HCT116 (cell line): ENCODE results near the gene ARHGAP10. TPM values are rescaled to one million over a fixed set of nuclear protein-coding genes. Genes with fewer than 3 reads are reported as not detected.

ENCODE experiments used
- ATAC-seq: fragments of 200-7000 bp; cut with Tn5 transposase; 2 replicates; pipeline ENCODE4 v1.9.1; 2020; ENCODE audit warnings: mild to moderate bottlenecking, moderate library complexity
- BruUV-seq: library from RNA; stranded (reverse); fragments of 400-500 nt; replicated peaks from 2 replicates; lab custom pipeline; 2021; lab: Mats Ljungman, UMichigan
- CTCF ChIA-PET: fragments of 300-600 bp; sonication (Branson Sonifier 250); formaldehyde crosslinking; loops from one replicate; lab custom pipeline; 2021; ENCODE audit warnings: antibody characterized with exemption; lab: Charles Lee
- POLR2A ChIA-PET: fragments of 300-600, 350-600 bp; sonication (Branson Sonifier 250); formaldehyde crosslinking; loops from one replicate; lab custom pipeline; 2021; ENCODE audit warnings: antibody characterized with exemption; lab: Charles Lee
- RAD21 ChIA-PET, 2 experiments: fragments of 300-600 bp; sonication (Branson Sonifier 250); formaldehyde crosslinking; loops; one replicate each; lab custom pipeline; 2023; ENCODE audit warnings: low total read pairs in 2 of 2; ENCODE audit not compliant: uncharacterized antibody in 2 of 2, unreplicated experiment in 2 of 2, low non-redundant PET in 1 of 2; lab: Charles Lee
- DNase-seq: peaks from one replicate; pipeline ENCODE4 v3.0.0-alpha.2; 2010; ENCODE audit warnings: low read depth, low spot score
- H2AFZ ChIP-seq: fragments of 200-600 bp; shearing (Covaris generic), sonication (generic); 2 replicates; pipeline ENCODE4 v1.6.1; 2017; ENCODE audit warnings: low read depth, mixed run types, mixed read lengths, antibody characterized with exemption, low read length; ENCODE audit not compliant: poor library complexity, severe bottlenecking
- H3K27ac ChIP-seq: 2 replicates; pipeline ENCODE4 v1.5.1; 2012; ENCODE audit warnings: low read depth, low read length
- H3K27me3 ChIP-seq: fragments of 200-600 bp; sonication (generic); 2 replicates; pipeline ENCODE4 v1.6.1; 2016; ENCODE audit warnings: mixed run types, low read length, mixed read lengths; ENCODE audit not compliant: insufficient read depth
- H3K36me3 ChIP-seq, 2 experiments: fragments of 200-500 bp in 1 of 2; fragments of 200-600 bp in 1 of 2; sonication (Bioruptor generic) in 1 of 2; sonication (generic) in 1 of 2; 2 replicates each; pipeline versions ENCODE4 v1.5.1 to v1.6.1; 2014 to 2016; ENCODE audit warnings: low read length in 2 of 2, inconsistent platforms in 1 of 2, mixed read lengths in 1 of 2, mixed run types in 1 of 2; ENCODE audit not compliant: insufficient read depth in 2 of 2, control insufficient read depth in 1 of 2
- H3K4me1 ChIP-seq, 2 experiments: fragments of 200-600 bp in 1 of 2; sonication (generic) in 1 of 2; 2 replicates each; pipeline versions ENCODE4 v1.5.1 to v1.6.1; 2012 to 2017; ENCODE audit warnings: low read length in 2 of 2, inconsistent platforms in 1 of 2, mild to moderate bottlenecking in 1 of 2, mixed read lengths in 1 of 2, mixed run types in 1 of 2, moderate library complexity in 1 of 2; ENCODE audit not compliant: insufficient read depth in 2 of 2, control insufficient read depth in 1 of 2
- H3K4me2 ChIP-seq: fragments of 200-600 bp; sonication (generic); 2 replicates; pipeline ENCODE4 v1.6.1; 2017; ENCODE audit warnings: mixed run types, low read length, mixed read lengths
- H3K4me3 ChIP-seq, 2 experiments: fragments of 200-600 bp in 1 of 2; sonication (generic) in 1 of 2; replicated peaks in 1 of 2; 2 replicates each; pipeline ENCODE4 v1.5.1; 2011 to 2016; ENCODE audit warnings: low read length in 2 of 2, control low read depth in 1 of 2, low read depth in 1 of 2, mild to moderate bottlenecking in 1 of 2, mixed read lengths in 1 of 2, mixed run types in 1 of 2
- H3K79me2 ChIP-seq: fragments of 200-600 bp; sonication (generic); 2 replicates; pipeline ENCODE4 v1.6.1; 2017; ENCODE audit warnings: mild to moderate bottlenecking, mixed run types, low read length, moderate library complexity, mixed read lengths; ENCODE audit not compliant: insufficient read depth
- H3K9ac ChIP-seq: fragments of 200-600 bp; sonication (generic); 2 replicates; pipeline ENCODE4 v1.6.1; 2016; ENCODE audit warnings: low read length, mixed read lengths
- H3K9me2 ChIP-seq: fragments of 200-600 bp; sonication (generic), shearing (Covaris generic); 2 replicates; pipeline ENCODE4 v1.6.1; 2017; ENCODE audit warnings: mixed run types, mild to moderate bottlenecking, moderate library complexity; ENCODE audit not compliant: insufficient read depth
- H3K9me3 ChIP-seq, 2 experiments: fragments of 200-500 bp in 1 of 2; fragments of 200-600 bp in 1 of 2; sonication (Bioruptor generic) in 1 of 2; sonication (generic) in 1 of 2; 2 replicates each; pipeline ENCODE4 v1.6.1; 2014 to 2017; ENCODE audit warnings: low read length in 2 of 2, mixed read lengths in 2 of 2, inconsistent platforms in 1 of 2, low read depth in 1 of 2, mild to moderate bottlenecking in 1 of 2, mixed run types in 1 of 2, moderate library complexity in 1 of 2; ENCODE audit not compliant: control insufficient read depth in 1 of 2, insufficient read depth in 1 of 2
- H4K20me1 ChIP-seq: fragments of 200-600 bp; sonication (generic), shearing (Covaris generic); 2 replicates; pipeline ENCODE4 v1.6.1; 2017; ENCODE audit warnings: mixed run types, mild to moderate bottlenecking, moderate library complexity; ENCODE audit not compliant: insufficient read depth
- CBX3 ChIP-seq: IDR thresholded peaks from 2 replicates; pipeline ENCODE4 v1.6.1; 2012; ENCODE audit warnings: low read depth
- ELF1 ChIP-seq: IDR thresholded peaks from 2 replicates; pipeline ENCODE4 v1.6.1; 2012; ENCODE audit warnings: low read depth, borderline replicate concordance
- EZH2 ChIP-seq: fragments of 200-600 bp; sonication (generic); IDR thresholded peaks from 2 replicates; pipeline ENCODE4 v1.6.1; 2017; ENCODE audit warnings: antibody characterized with exemption, mixed run types
- EZH2phosphoT487 ChIP-seq: fragments of 200-600 bp; IDR thresholded peaks from 2 replicates; pipeline ENCODE4 v1.6.1; 2018; ENCODE audit warnings: antibody characterized with exemption, borderline replicate concordance
- FOSL1 ChIP-seq: IDR thresholded peaks from 2 replicates; pipeline ENCODE4 v1.6.1; 2012; ENCODE audit warnings: low read depth
- POLR2A ChIP-seq: IDR thresholded peaks from 2 replicates; pipeline ENCODE4 v1.7.0; 2011; ENCODE audit warnings: borderline replicate concordance; ENCODE audit not compliant: insufficient read depth, insufficient read length; ENCODE audit errors: extremely low read depth
- POLR2AphosphoS5 ChIP-seq: IDR thresholded peaks from 2 replicates; pipeline ENCODE4 v1.6.1; 2011; ENCODE audit warnings: mild to moderate bottlenecking, low read depth, low read length, moderate library complexity
- SIN3A ChIP-seq: IDR thresholded peaks from 2 replicates; pipeline ENCODE4 v1.6.1; 2012; ENCODE audit warnings: low read depth
- SP1 ChIP-seq: IDR thresholded peaks from 2 replicates; pipeline ENCODE4 v1.6.1; 2012; ENCODE audit warnings: low read depth
- SRF ChIP-seq: IDR thresholded peaks from 2 replicates; pipeline ENCODE4 v1.6.1; 2012; ENCODE audit warnings: low read depth
- ZFX ChIP-seq: fragments of 450-650 bp; IDR thresholded peaks from 2 replicates; pipeline ENCODE4 v1.6.1; 2017
- ZNF274 ChIP-seq: fragments of 200-500 bp; sonication (Bioruptor generic); IDR thresholded peaks from 2 replicates; pipeline ENCODE4 v1.6.1; 2014; ENCODE audit warnings: mild to moderate bottlenecking, low read depth, low read length, inconsistent platforms
- intact Hi-C: fragments of 100-400 bp; cut with micrococcal nuclease; formaldehyde crosslinking; loops from 2 replicates; pipeline ENCODE4 v1.10.0; 2022
- total RNA-seq: library from RNA; stranded (reverse); gene quantifications from one replicate; pipeline ENCODE4 v1.2.1, GENCODE V29; 2021; ENCODE audit not compliant: unreplicated experiment
- TF ChIP-seq, protein P1 (sequence below), 3 experiments: fragments of 200-600 bp in 1 of 3; sonication (generic) in 1 of 3; IDR thresholded peaks in 2 of 3; conservative IDR thresholded peaks in 1 of 3; 2 replicates each; pipeline ENCODE4 v1.5.1; 2012 to 2017; ENCODE audit warnings: low read depth in 2 of 3, low read length in 2 of 3, antibody characterized with exemption in 1 of 3, borderline replicate concordance in 1 of 3, control low read depth in 1 of 3, mild to moderate bottlenecking in 1 of 3, mixed read lengths in 1 of 3, mixed run types in 1 of 3, moderate library complexity in 1 of 3; ENCODE audit not compliant: insufficient read depth in 1 of 3
- TF ChIP-seq, protein P2 (sequence below): IDR thresholded peaks from 2 replicates; pipeline ENCODE4 v1.6.1; 2012
- TF ChIP-seq, protein P3 (sequence below): IDR thresholded peaks from 2 replicates; pipeline ENCODE4 v1.6.1; 2012
- TF ChIP-seq, protein P4 (sequence below): IDR thresholded peaks from 2 replicates; pipeline ENCODE4 v1.6.1; 2012; ENCODE audit warnings: low read depth

ARHGAP10 gene
- total RNA-seq, 1 experiment from 2014 or later, result 24.7 TPM

DNA sequence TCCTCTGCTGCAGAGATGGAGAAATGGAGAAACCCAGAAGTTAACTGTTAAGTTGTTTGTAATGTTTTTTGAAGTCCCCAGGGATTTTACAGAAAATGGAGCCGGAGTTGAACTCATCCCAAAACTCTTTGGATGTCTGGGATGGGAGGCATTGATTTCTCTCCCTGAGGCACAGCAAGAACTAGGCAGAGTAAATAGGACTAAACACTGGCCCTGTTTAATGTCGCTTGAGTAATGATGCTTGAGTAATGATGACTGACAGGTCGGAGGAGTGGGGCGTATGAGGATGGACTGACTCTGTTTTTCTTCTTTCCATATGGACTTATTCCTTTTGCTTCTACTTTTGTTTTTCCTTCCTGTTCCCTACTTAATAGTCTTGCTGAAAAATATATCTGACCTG lies 69.9 kb downstream of the ARHGAP10 start:
- Histone ChIP-seq H3K4me1 (no peaks in the 10 kb centered on the region), H3K79me2 (peaks cover 65% of the 10 kb centered on the region), H3K9me2 (no peaks in the 10 kb centered on the region), H3K4me3 (no peak overlapping the region), H3K36me3 (no peaks in the 10 kb centered on the region), H4K20me1 (no peaks in the 10 kb centered on the region), H3K9me3 (no peaks in the 10 kb centered on the region), H3K9ac (no peak overlapping the region), H3K4me2 (no peak overlapping the region), H2AFZ (no peak overlapping the region), H3K27ac (no peak overlapping the region), H3K27me3 (no peaks in the 10 kb centered on the region)
- ATAC-seq (no peak), DNase-seq (no peak)
- no TSS peak for BruUV-seq
- intact Hi-C loops, result no loop called here
- TF ChIP-seq SP1 (no peak), POLR2A (no peak), SRF (no peak), ELF1 (no peak), EZH2phosphoT487 (no peak)
- TF ChIP-seq, protein P1, sequence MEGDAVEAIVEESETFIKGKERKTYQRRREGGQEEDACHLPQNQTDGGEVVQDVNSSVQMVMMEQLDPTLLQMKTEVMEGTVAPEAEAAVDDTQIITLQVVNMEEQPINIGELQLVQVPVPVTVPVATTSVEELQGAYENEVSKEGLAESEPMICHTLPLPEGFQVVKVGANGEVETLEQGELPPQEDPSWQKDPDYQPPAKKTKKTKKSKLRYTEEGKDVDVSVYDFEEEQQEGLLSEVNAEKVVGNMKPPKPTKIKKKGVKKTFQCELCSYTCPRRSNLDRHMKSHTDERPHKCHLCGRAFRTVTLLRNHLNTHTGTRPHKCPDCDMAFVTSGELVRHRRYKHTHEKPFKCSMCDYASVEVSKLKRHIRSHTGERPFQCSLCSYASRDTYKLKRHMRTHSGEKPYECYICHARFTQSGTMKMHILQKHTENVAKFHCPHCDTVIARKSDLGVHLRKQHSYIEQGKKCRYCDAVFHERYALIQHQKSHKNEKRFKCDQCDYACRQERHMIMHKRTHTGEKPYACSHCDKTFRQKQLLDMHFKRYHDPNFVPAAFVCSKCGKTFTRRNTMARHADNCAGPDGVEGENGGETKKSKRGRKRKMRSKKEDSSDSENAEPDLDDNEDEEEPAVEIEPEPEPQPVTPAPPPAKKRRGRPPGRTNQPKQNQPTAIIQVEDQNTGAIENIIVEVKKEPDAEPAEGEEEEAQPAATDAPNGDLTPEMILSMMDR (IDR thresholded peaks at IDR 0.05 in 2 of 3, conservative IDR thresholded peaks at IDR 0.05 in 1 of 3; ENCODE audit: borderline replicate concordance in 1 of 3, insufficient read depth in 1 of 3, low read depth in 2 of 3, low read length in 2 of 3), result no peak
- ChIA-PET CTCF (no interaction called here), RAD21 (no interaction called here), POLR2A (no interaction called here)

DNA sequence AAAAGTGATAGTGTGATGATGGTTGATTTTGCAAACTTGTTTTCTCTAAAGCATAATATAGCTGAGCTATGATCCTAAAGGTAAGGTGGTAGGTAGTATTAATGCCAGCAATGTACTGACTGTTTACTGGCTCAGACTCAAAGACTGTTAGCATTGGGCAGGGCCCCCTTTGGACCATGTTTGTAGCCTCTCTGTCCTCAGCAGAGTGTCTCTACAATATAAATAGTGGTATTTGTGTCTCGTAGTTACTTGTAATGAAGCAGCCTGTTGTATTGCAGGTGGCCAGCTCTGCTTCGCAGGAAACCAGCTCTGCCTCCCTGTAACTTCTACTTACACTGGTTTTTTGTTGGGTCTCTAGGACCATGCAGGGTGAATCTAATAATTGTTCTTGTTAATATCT lies 70.5 kb downstream of the ARHGAP10 start:
- Histone ChIP-seq H3K9me3 (no peaks in the 10 kb centered on the region), H3K9me2 (no peaks in the 10 kb centered on the region), H3K4me3 (no peak overlapping the region), H3K27me3 (no peaks in the 10 kb centered on the region), H3K9ac (no peak overlapping the region), H3K36me3 (no peaks in the 10 kb centered on the region), H3K27ac (no peak overlapping the region), H2AFZ (no peak overlapping the region), H3K4me1 (no peaks in the 10 kb centered on the region), H3K4me2 (no peak overlapping the region), H3K79me2 (peaks cover 62% of the 10 kb centered on the region), H4K20me1 (no peaks in the 10 kb centered on the region)
- no TSS peak for BruUV-seq
- ATAC-seq, result no peak
- RAD21 ChIA-PET, result no interaction called here
- no peak for DNase-seq
- intact Hi-C loops, result no loop called here
- CTCF ChIA-PET, result no interaction called here
- POLR2A ChIA-PET, result no interaction called here
- TF ChIP-seq EZH2, result no peak
- TF ChIP-seq SRF, result no peak
- no peak for TF ChIP-seq ELF1
- TF ChIP-seq, protein P2, sequence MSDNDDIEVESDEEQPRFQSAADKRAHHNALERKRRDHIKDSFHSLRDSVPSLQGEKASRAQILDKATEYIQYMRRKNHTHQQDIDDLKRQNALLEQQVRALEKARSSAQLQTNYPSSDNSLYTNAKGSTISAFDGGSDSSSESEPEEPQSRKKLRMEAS, result no peak
- TF ChIP-seq, protein P3, sequence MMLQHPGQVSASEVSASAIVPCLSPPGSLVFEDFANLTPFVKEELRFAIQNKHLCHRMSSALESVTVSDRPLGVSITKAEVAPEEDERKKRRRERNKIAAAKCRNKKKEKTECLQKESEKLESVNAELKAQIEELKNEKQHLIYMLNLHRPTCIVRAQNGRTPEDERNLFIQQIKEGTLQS, result no peak
- no peak for TF ChIP-seq SIN3A
- TF ChIP-seq, protein P4, sequence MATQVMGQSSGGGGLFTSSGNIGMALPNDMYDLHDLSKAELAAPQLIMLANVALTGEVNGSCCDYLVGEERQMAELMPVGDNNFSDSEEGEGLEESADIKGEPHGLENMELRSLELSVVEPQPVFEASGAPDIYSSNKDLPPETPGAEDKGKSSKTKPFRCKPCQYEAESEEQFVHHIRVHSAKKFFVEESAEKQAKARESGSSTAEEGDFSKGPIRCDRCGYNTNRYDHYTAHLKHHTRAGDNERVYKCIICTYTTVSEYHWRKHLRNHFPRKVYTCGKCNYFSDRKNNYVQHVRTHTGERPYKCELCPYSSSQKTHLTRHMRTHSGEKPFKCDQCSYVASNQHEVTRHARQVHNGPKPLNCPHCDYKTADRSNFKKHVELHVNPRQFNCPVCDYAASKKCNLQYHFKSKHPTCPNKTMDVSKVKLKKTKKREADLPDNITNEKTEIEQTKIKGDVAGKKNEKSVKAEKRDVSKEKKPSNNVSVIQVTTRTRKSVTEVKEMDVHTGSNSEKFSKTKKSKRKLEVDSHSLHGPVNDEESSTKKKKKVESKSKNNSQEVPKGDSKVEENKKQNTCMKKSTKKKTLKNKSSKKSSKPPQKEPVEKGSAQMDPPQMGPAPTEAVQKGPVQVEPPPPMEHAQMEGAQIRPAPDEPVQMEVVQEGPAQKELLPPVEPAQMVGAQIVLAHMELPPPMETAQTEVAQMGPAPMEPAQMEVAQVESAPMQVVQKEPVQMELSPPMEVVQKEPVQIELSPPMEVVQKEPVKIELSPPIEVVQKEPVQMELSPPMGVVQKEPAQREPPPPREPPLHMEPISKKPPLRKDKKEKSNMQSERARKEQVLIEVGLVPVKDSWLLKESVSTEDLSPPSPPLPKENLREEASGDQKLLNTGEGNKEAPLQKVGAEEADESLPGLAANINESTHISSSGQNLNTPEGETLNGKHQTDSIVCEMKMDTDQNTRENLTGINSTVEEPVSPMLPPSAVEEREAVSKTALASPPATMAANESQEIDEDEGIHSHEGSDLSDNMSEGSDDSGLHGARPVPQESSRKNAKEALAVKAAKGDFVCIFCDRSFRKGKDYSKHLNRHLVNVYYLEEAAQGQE, result no peak
- no peak for TF ChIP-seq ZNF274
- TF ChIP-seq FOSL1, result no peak
- TF ChIP-seq ZFX, result no peak
- TF ChIP-seq POLR2AphosphoS5, result no peak
- no peak for TF ChIP-seq SP1
- TF ChIP-seq CBX3, result no peak
- no peak for TF ChIP-seq POLR2A
